Liver (tissue), 9 donors: Measurements from ENCODE around the gene DUSP1. TPM values are rescaled to one million over a fixed set of nuclear protein-coding genes. Genes with fewer than 3 reads are reported as not detected.

Experiments used
- DNase-seq: peaks from one replicate; pipeline ENCODE4 v3.0.0-alpha.2; 2017; ENCODE audit warnings: low spot score
- H3K27ac ChIP-seq, 2 donors: one replicate each; pipeline ENCODE4 v1.7.0; 2013; ENCODE audit warnings: inconsistent platforms in 2 of 2, low read length in 2 of 2, control low read depth in 1 of 2, low read depth in 1 of 2, mild to moderate bottlenecking in 1 of 2
- H3K27me3 ChIP-seq, 4 donors: one replicate each; pipeline versions ENCODE4 v1.6.1 to v1.7.0; 2013; ENCODE audit warnings: low read length in 3 of 4, inconsistent platforms in 1 of 4, mild to moderate bottlenecking in 1 of 4, moderate library complexity in 1 of 4; ENCODE audit not compliant: control insufficient read depth in 4 of 4, insufficient read depth in 4 of 4
- H3K36me3 ChIP-seq, 4 donors: one replicate each; pipeline versions ENCODE4 v1.6.1 to v1.7.0; 2013; ENCODE audit warnings: low read length in 3 of 4, mild to moderate bottlenecking in 3 of 4, low read depth in 1 of 4, moderate library complexity in 1 of 4; ENCODE audit not compliant: control insufficient read depth in 4 of 4, insufficient read depth in 3 of 4
- H3K4me1 ChIP-seq, 4 donors: one replicate each; pipeline versions ENCODE4 v1.6.1 to v1.7.0; 2013; ENCODE audit warnings: low read length in 3 of 4, mild to moderate bottlenecking in 3 of 4, moderate library complexity in 1 of 4; ENCODE audit not compliant: control insufficient read depth in 4 of 4, insufficient read depth in 4 of 4
- H3K4me3 ChIP-seq, 3 donors: one replicate each; pipeline versions ENCODE4 v1.6.1 to v1.7.0; 2013; ENCODE audit warnings: low read length in 3 of 3, control low read depth in 1 of 3, low read depth in 1 of 3, mild to moderate bottlenecking in 1 of 3
- H3K9ac ChIP-seq, 2 donors: one replicate each; pipeline ENCODE4 v1.7.0; 2013; ENCODE audit warnings: low read length in 2 of 2, mild to moderate bottlenecking in 2 of 2, moderate library complexity in 2 of 2, control low read depth in 1 of 2, low read depth in 1 of 2
- H3K9me3 ChIP-seq, 4 donors: one replicate each; pipeline versions ENCODE4 v1.6.1 to v1.7.0; 2013; ENCODE audit warnings: low read length in 3 of 4; ENCODE audit not compliant: control insufficient read depth in 4 of 4
- EGR1 ChIP-seq, 2 donors: IDR thresholded peaks; 2 replicates each; pipeline ENCODE4 v1.6.1; 2016 to 2018; ENCODE audit warnings: antibody characterized with exemption in 2 of 2, low read depth in 2 of 2
- FOXA1 ChIP-seq: IDR thresholded peaks from 2 replicates; pipeline ENCODE4 v1.6.1; 2016; ENCODE audit warnings: antibody characterized with exemption
- FOXA2 ChIP-seq: IDR thresholded peaks from 2 replicates; pipeline ENCODE4 v1.6.1; 2016; ENCODE audit warnings: antibody characterized with exemption
- GABPA ChIP-seq, 2 donors: IDR thresholded peaks in 1 of 2; conservative IDR thresholded peaks in 1 of 2; 2 replicates each; pipeline ENCODE4 v1.6.1; 2016; ENCODE audit warnings: antibody characterized with exemption in 2 of 2, mild to moderate bottlenecking in 1 of 2, moderate library complexity in 1 of 2
- HNF4A ChIP-seq, 2 donors: conservative IDR thresholded peaks; 2 replicates each; pipeline ENCODE4 v1.6.1; 2016; ENCODE audit warnings: antibody characterized with exemption in 2 of 2, mild to moderate bottlenecking in 2 of 2
- HNF4G ChIP-seq: IDR thresholded peaks from 2 replicates; pipeline ENCODE4 v1.6.1; 2016; ENCODE audit warnings: antibody characterized with exemption
- JUND ChIP-seq, 2 donors: IDR thresholded peaks; 2 replicates each; pipeline ENCODE4 v1.6.1; 2016; ENCODE audit warnings: antibody characterized with exemption in 2 of 2
- NR2F2 ChIP-seq: IDR thresholded peaks from 2 replicates; pipeline ENCODE4 v1.6.1; 2016; ENCODE audit warnings: antibody characterized with exemption
- RAD21 ChIP-seq, 2 donors: IDR thresholded peaks; 2 replicates each; pipeline ENCODE4 v1.6.1; 2016; ENCODE audit warnings: antibody characterized with exemption in 2 of 2, mild to moderate bottlenecking in 2 of 2
- RXRA ChIP-seq, 2 donors: IDR thresholded peaks; 2 replicates each; pipeline ENCODE4 v1.6.1; 2017 to 2018; ENCODE audit warnings: antibody characterized with exemption in 2 of 2, mild to moderate bottlenecking in 1 of 2
- SP1 ChIP-seq: IDR thresholded peaks from 2 replicates; pipeline ENCODE4 v1.6.1; 2018; ENCODE audit warnings: antibody characterized with exemption, mild to moderate bottlenecking
- TAF1 ChIP-seq: conservative IDR thresholded peaks from 2 replicates; pipeline ENCODE4 v1.6.1; 2016; ENCODE audit warnings: antibody characterized with exemption, mild to moderate bottlenecking
- YY1 ChIP-seq: IDR thresholded peaks from 2 replicates; pipeline ENCODE4 v1.6.1; 2016; ENCODE audit warnings: antibody characterized with exemption, mild to moderate bottlenecking
- WGBS: extraction: QIAGEN DNeasy Blood & Tissue Kit; methylation state at CpG from one replicate; pipeline ENCODE4 v1.1.7; 2013; 5-methylcytosine and 5-hydroxymethylcytosine counted together
- polyA plus RNA-seq, 2 donors: library from polyadenylated mRNA; stranded (reverse) in 1 of 2; unstranded in 1 of 2; fragments of 200-250 nt in 1 of 2; fragments of >200 nt in 1 of 2; fragmentation: Nextera tagmentation in 1 of 2; extraction: Ambion mirVana in 1 of 2; gene quantifications; one replicate each; pipeline versions ENCODE4 v1.2.1 to v1.2.3, GENCODE V29; 2013 to 2015
- total RNA-seq, 2 donors: library from RNA; depleted of rRNA; stranded (reverse); fragments of >200 nt; gene quantifications; one replicate each; pipeline ENCODE4 v1.2.3, GENCODE V29; 2014
- TF ChIP-seq, protein P1 (sequence below): IDR thresholded peaks from 2 replicates; pipeline ENCODE4 v1.6.1; 2016; ENCODE audit warnings: antibody characterized with exemption
- TF ChIP-seq, protein P2 (sequence below): IDR thresholded peaks from 2 replicates; pipeline ENCODE4 v1.6.1; 2016; ENCODE audit warnings: antibody characterized with exemption, mild to moderate bottlenecking
- TF ChIP-seq, protein P3 (sequence below): IDR thresholded peaks from 2 replicates; pipeline ENCODE4 v1.6.1; 2016; ENCODE audit warnings: antibody characterized with exemption
- TF ChIP-seq, protein P4 (sequence below): fragments of 150-350 bp; IDR thresholded peaks from 2 replicates; pipeline ENCODE4 v1.5.1; 2017; ENCODE audit warnings: improper control_type of control experiment, low read depth, low read length; ENCODE audit not compliant: missing input control
- TF ChIP-seq, protein P5 (sequence below): IDR thresholded peaks from 2 replicates; pipeline ENCODE4 v1.6.1; 2016; ENCODE audit warnings: antibody characterized with exemption
- donor health status: healthy.
- donor health status: healthy.
- donor health status: healthy.
- donor health status: healthy.
- donor health status: healthy.

The DUSP1 gene
- total and polyA plus RNA-seq, 4 donors: 53.2 to 237 (median 110) TPM

DNA sequence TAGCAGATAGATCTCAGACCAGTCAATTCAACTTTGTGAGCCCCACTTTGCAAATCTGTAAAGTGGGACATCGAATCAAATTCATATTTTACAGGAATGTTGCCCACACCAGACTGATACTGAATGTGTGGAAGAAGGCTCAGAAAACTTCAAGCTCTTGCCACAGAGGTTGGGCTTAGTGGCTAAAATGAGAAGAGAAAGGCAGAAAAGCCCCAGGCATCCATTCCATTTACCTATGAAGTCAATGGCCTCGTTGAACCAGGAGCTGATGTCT, 1.7 kb downstream of the DUSP1 start:
- Histone ChIP-seq H3K9ac (peak overlapping the region; percentile 98), H3K27ac (peak overlapping the region; percentile 89 to 92), H3K4me1 (peaks cover 5 to 33% (median 11%) of the 10 kb centered on the region in 4 donors), H3K27me3 (no peaks in the 10 kb centered on the region), H3K9me3 (no peaks in the 10 kb centered on the region), H3K36me3 (peaks cover 0 to 28% (median 13%) of the 10 kb centered on the region in 4 donors), H3K4me3 (peak overlapping the region; percentile 76 to 91 (median 79))
- 35% methylated on average over 2 of the region's 2 CpGs for WGBS
- TF ChIP-seq YY1 (no peak), FOXA2 (no peak), RXRA (IDR thresholded peaks at IDR 0.05) (peak in 1 of 2 donors; percentile 2), SP1 (no peak), HNF4G (peak; percentile 13), HNF4A (conservative IDR thresholded peaks at IDR 0.05) (no peak), FOXA1 (no peak), EGR1 (IDR thresholded peaks at IDR 0.05; ENCODE audit: low read depth in 2 of 2) (peak in 1 of 2 donors; percentile 9), NR2F2 (no peak), GABPA (IDR thresholded peaks at IDR 0.05 in 1 of 2, conservative IDR thresholded peaks at IDR 0.05 in 1 of 2) (no peak), JUND (IDR thresholded peaks at IDR 0.05) (no peak), TAF1 (peak; percentile 39), RAD21 (IDR thresholded peaks at IDR 0.05) (no peak)
- TF ChIP-seq, protein P1, sequence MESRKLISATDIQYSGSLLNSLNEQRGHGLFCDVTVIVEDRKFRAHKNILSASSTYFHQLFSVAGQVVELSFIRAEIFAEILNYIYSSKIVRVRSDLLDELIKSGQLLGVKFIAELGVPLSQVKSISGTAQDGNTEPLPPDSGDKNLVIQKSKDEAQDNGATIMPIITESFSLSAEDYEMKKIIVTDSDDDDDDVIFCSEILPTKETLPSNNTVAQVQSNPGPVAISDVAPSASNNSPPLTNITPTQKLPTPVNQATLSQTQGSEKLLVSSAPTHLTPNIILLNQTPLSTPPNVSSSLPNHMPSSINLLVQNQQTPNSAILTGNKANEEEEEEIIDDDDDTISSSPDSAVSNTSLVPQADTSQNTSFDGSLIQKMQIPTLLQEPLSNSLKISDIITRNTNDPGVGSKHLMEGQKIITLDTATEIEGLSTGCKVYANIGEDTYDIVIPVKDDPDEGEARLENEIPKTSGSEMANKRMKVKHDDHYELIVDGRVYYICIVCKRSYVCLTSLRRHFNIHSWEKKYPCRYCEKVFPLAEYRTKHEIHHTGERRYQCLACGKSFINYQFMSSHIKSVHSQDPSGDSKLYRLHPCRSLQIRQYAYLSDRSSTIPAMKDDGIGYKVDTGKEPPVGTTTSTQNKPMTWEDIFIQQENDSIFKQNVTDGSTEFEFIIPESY: no peak
- TF ChIP-seq, protein P2, sequence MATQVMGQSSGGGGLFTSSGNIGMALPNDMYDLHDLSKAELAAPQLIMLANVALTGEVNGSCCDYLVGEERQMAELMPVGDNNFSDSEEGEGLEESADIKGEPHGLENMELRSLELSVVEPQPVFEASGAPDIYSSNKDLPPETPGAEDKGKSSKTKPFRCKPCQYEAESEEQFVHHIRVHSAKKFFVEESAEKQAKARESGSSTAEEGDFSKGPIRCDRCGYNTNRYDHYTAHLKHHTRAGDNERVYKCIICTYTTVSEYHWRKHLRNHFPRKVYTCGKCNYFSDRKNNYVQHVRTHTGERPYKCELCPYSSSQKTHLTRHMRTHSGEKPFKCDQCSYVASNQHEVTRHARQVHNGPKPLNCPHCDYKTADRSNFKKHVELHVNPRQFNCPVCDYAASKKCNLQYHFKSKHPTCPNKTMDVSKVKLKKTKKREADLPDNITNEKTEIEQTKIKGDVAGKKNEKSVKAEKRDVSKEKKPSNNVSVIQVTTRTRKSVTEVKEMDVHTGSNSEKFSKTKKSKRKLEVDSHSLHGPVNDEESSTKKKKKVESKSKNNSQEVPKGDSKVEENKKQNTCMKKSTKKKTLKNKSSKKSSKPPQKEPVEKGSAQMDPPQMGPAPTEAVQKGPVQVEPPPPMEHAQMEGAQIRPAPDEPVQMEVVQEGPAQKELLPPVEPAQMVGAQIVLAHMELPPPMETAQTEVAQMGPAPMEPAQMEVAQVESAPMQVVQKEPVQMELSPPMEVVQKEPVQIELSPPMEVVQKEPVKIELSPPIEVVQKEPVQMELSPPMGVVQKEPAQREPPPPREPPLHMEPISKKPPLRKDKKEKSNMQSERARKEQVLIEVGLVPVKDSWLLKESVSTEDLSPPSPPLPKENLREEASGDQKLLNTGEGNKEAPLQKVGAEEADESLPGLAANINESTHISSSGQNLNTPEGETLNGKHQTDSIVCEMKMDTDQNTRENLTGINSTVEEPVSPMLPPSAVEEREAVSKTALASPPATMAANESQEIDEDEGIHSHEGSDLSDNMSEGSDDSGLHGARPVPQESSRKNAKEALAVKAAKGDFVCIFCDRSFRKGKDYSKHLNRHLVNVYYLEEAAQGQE: no peak
- TF ChIP-seq, protein P3, sequence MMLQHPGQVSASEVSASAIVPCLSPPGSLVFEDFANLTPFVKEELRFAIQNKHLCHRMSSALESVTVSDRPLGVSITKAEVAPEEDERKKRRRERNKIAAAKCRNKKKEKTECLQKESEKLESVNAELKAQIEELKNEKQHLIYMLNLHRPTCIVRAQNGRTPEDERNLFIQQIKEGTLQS: no peak
- TF ChIP-seq, protein P4, sequence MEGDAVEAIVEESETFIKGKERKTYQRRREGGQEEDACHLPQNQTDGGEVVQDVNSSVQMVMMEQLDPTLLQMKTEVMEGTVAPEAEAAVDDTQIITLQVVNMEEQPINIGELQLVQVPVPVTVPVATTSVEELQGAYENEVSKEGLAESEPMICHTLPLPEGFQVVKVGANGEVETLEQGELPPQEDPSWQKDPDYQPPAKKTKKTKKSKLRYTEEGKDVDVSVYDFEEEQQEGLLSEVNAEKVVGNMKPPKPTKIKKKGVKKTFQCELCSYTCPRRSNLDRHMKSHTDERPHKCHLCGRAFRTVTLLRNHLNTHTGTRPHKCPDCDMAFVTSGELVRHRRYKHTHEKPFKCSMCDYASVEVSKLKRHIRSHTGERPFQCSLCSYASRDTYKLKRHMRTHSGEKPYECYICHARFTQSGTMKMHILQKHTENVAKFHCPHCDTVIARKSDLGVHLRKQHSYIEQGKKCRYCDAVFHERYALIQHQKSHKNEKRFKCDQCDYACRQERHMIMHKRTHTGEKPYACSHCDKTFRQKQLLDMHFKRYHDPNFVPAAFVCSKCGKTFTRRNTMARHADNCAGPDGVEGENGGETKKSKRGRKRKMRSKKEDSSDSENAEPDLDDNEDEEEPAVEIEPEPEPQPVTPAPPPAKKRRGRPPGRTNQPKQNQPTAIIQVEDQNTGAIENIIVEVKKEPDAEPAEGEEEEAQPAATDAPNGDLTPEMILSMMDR: no peak
- TF ChIP-seq, protein P5, sequence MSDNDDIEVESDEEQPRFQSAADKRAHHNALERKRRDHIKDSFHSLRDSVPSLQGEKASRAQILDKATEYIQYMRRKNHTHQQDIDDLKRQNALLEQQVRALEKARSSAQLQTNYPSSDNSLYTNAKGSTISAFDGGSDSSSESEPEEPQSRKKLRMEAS: no peak
- no peak for DNase-seq
